HTERT RPE-1 (cell line): Measurements from ENCODE around the gene B4GALT7.

ENCODE experiments used
- in situ Hi-C: fragments of 300-500 bp; cut with MboI; formaldehyde crosslinking; loops from 4 replicates; pipeline ENCODE4 v1.14.3; 2020; ENCODE audit warnings: low sequenced_read_pairs

B4GALT7 gene

GRCh38 chr5:177592905-177593304, 7.0 kb upstream of the B4GALT7 start:
- in situ Hi-C loops: no loop called here

GRCh38 chr5:177593511-177593910, 6.4 kb upstream of the B4GALT7 start:
- in situ Hi-C loops: no loop called here

GRCh38 chr5:177594071-177594470, 5.9 kb upstream of the B4GALT7 start:
- in situ Hi-C loops: no loop called here

- in situ Hi-C loops: no loop called here
Measured at GRCh38 chr5:177595026-177595585, 4.8 kb upstream of the B4GALT7 start.

- in situ Hi-C loops: no loop called here
Measured at GRCh38 chr5:177595991-177596774, 3.7 kb upstream of the B4GALT7 start.

GRCh38 chr5:177596775-177597238, 3.1 kb upstream of the B4GALT7 start:
- in situ Hi-C loops: no loop called here

GRCh38 chr5:177598477-177598876, 1.5 kb upstream of the B4GALT7 start:
- in situ Hi-C loops: no loop called here

GRCh38 chr5:177600508-177601018, 631 bp downstream of the B4GALT7 start:
- in situ Hi-C loops: no loop called here

- in situ Hi-C loops: no loop called here
Measured at GRCh38 chr5:177601126-177601525, 1.2 kb downstream of the B4GALT7 start.

GRCh38 chr5:177601577-177602457, 1.9 kb downstream of the B4GALT7 start:
- in situ Hi-C loops: no loop called here

GRCh38 chr5:177602458-177602830, 2.5 kb downstream of the B4GALT7 start:
- in situ Hi-C loops: no loop called here

- in situ Hi-C loops: no loop called here
Measured at GRCh38 chr5:177603631-177604030, 3.7 kb downstream of the B4GALT7 start.

GRCh38 chr5:177604116-177604521, 4.2 kb downstream of the B4GALT7 start:
- in situ Hi-C loops: no loop called here

- in situ Hi-C loops: no loop called here
Measured at GRCh38 chr5:177604656-177605055, 4.7 kb downstream of the B4GALT7 start.

- in situ Hi-C loops: no loop called here
Measured at GRCh38 chr5:177605078-177605477, 5.1 kb downstream of the B4GALT7 start.

- in situ Hi-C loops: no loop called here
Measured at GRCh38 chr5:177605667-177606066, 5.7 kb downstream of the B4GALT7 start.

GRCh38 chr5:177606071-177607051, 6.4 kb downstream of the B4GALT7 start:
- in situ Hi-C loops: no loop called here

GRCh38 chr5:177607115-177607451, 7.2 kb downstream of the B4GALT7 start:
- in situ Hi-C loops: no loop called here

- in situ Hi-C loops: no loop called here
Measured at GRCh38 chr5:177607452-177608192, 7.7 kb downstream of the B4GALT7 start.
